Measurements from ENCODE around the gene CXCR3.
"Not testable (repeated sequence)": the region's sequence is repeated elsewhere in the genome, so short reads cannot be mapped to it uniquely, and the experiment has no call there.

CXCR3 gene

GRCh38 chrX:71659342-71659741 is 41.0 kb upstream of the CXCR3 start:
- Histone ChIP-seq H3K27me3 (ENCODE audit: control insufficient read depth, insufficient read depth, low read length) (no peaks in the 10 kb centered on the region), H3K4me1 (ENCODE audit: control insufficient read depth, insufficient read depth, low read length) (no peaks in the 10 kb centered on the region), H3K4me3 (ENCODE audit: low read depth, low read length) (no peak overlapping the region), H3K9me3 (ENCODE audit: control insufficient read depth, insufficient read depth, low read length) (no peaks in the 10 kb centered on the region), H3K9ac (ENCODE audit: low read depth, low read length) (no peak overlapping the region), H3K36me3 (ENCODE audit: control insufficient read depth, insufficient read depth, low read length) (no peaks in the 10 kb centered on the region)

GRCh38 chrX:71657267-71657666 is 39.0 kb upstream of the CXCR3 start:
- H3K9me3 ChIP-seq (ENCODE audit: control insufficient read depth, insufficient read depth, low read length) = no peaks in the 10 kb centered on the region
- H3K27me3 ChIP-seq (ENCODE audit: control insufficient read depth, insufficient read depth, low read length) = no peaks in the 10 kb centered on the region
- H3K36me3 ChIP-seq (ENCODE audit: control insufficient read depth, insufficient read depth, low read length) = no peaks in the 10 kb centered on the region
- H3K9ac ChIP-seq (ENCODE audit: low read depth, low read length) = no peak overlapping the region
- H3K4me3 ChIP-seq (ENCODE audit: low read depth, low read length) = no peak overlapping the region
- H3K4me1 ChIP-seq (ENCODE audit: control insufficient read depth, insufficient read depth, low read length) = no peaks in the 10 kb centered on the region

GRCh38 chrX:71653344-71653743 is 35.0 kb upstream of the CXCR3 start:
- no peaks in the 10 kb centered on the region for H3K9me3 ChIP-seq (ENCODE audit: control insufficient read depth, insufficient read depth, low read length)
- no peak overlapping the region for H3K4me3 ChIP-seq (ENCODE audit: low read depth, low read length)
- H3K27me3 ChIP-seq (ENCODE audit: control insufficient read depth, insufficient read depth, low read length) = no peaks in the 10 kb centered on the region
- no peaks in the 10 kb centered on the region for H3K4me1 ChIP-seq (ENCODE audit: control insufficient read depth, insufficient read depth, low read length)
- no peaks in the 10 kb centered on the region for H3K36me3 ChIP-seq (ENCODE audit: control insufficient read depth, insufficient read depth, low read length)
- no peak overlapping the region for H3K9ac ChIP-seq (ENCODE audit: low read depth, low read length)

- Histone ChIP-seq H3K9ac (ENCODE audit: low read depth, low read length) (no peak overlapping the region), H3K36me3 (ENCODE audit: control insufficient read depth, insufficient read depth, low read length) (no peaks in the 10 kb centered on the region), H3K27me3 (ENCODE audit: control insufficient read depth, insufficient read depth, low read length) (no peaks in the 10 kb centered on the region), H3K4me1 (ENCODE audit: control insufficient read depth, insufficient read depth, low read length) (no peaks in the 10 kb centered on the region), H3K9me3 (ENCODE audit: control insufficient read depth, insufficient read depth, low read length) (no peaks in the 10 kb centered on the region), H3K4me3 (ENCODE audit: low read depth, low read length) (no peak overlapping the region)
Observed at GRCh38 chrX:71652405-71652804, 34.1 kb upstream of the CXCR3 start.

DNA sequence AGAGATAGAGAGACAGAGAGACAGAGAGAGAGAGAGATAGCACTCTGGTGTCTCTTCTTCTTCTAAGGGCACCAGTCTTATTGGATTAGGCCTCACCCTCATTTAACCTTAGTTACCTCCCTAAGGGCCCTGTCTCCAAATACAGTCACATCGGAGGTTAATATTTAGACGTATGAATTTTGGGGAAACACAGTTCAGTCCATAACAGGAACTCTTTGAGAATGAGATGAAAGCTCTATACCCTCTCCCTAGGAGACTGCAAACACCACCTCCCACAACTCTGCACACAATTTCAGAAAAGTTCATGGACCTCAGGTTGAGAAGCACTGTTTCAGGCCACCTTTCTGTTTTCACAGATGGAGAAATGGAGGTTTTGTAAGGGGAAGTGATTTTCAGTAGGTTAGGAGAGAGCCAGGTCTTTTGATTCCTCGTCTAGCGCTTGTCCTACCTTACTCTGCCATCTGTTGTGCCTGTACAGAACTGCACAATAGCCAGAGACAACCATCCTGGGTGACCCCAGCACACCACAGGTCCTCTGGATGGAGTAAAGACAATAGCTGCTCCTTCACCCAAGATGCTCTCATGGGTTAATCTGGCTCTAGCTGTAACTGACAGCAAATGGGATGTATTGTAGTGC is 32.1 kb upstream of the CXCR3 start:
- Histone ChIP-seq H3K9ac (ENCODE audit: low read depth, low read length) (no peak overlapping the region), H3K9me3 (ENCODE audit: control insufficient read depth, insufficient read depth, low read length) (no peaks in the 10 kb centered on the region), H3K4me3 (ENCODE audit: low read depth, low read length) (no peak overlapping the region), H3K36me3 (ENCODE audit: control insufficient read depth, insufficient read depth, low read length) (no peaks in the 10 kb centered on the region), H3K4me1 (ENCODE audit: control insufficient read depth, insufficient read depth, low read length) (no peaks in the 10 kb centered on the region), H3K27me3 (ENCODE audit: control insufficient read depth, insufficient read depth, low read length) (no peaks in the 10 kb centered on the region)

DNA sequence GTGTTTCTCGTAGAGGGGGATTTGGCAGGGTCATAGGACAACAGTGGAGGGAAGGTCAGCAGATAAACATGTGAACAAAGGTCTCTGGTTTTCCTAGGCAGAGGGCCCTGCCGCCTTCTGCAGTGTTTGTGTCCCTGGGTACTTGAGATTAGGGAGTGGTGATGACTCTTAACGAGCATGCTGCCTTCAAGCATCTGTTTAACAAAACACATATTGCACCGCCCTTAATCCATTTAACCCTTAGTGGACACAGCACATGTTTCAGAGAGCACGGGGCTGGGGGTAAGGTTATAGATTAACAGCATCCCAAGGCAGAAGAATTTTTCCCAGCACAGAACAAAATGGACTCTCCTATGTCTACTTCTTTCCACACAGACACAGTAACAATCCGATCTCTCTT is 26.1 kb upstream of the CXCR3 start:
- not testable (repeated sequence) for H3K9ac ChIP-seq (ENCODE audit: low read depth, low read length); H3K9me3 ChIP-seq (ENCODE audit: control insufficient read depth, insufficient read depth, low read length); H3K4me1 ChIP-seq (ENCODE audit: control insufficient read depth, insufficient read depth, low read length); H3K27me3 ChIP-seq (ENCODE audit: control insufficient read depth, insufficient read depth, low read length); H3K4me3 ChIP-seq (ENCODE audit: low read depth, low read length); H3K36me3 ChIP-seq (ENCODE audit: control insufficient read depth, insufficient read depth, low read length)

DNA sequence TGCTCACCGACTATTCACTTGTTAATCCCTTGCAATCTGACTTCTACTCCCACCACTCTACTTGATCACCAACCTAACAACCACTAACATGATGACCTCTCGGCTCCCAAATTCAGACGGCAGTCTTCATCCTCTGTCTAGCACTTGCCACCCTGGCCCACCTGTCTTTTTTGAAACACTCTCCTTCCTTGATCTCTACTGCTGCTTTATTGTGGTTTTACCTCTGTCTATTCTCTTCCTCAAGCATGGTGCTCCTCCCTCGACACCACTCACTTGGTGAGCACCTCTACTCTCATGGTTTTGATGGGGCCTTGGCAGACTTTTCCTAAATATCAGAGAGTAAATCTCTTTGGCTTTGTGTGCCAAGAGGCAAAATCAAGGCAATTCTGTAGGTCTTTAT is 21.7 kb upstream of the CXCR3 start:
- H3K9me3 ChIP-seq (ENCODE audit: control insufficient read depth, insufficient read depth, low read length) = no peaks in the 10 kb centered on the region
- no peak overlapping the region for H3K9ac ChIP-seq (ENCODE audit: low read depth, low read length)
- H3K4me1 ChIP-seq (ENCODE audit: control insufficient read depth, insufficient read depth, low read length) = no peaks in the 10 kb centered on the region
- H3K36me3 ChIP-seq (ENCODE audit: control insufficient read depth, insufficient read depth, low read length) = no peaks in the 10 kb centered on the region
- H3K4me3 ChIP-seq (ENCODE audit: low read depth, low read length) = no peak overlapping the region
- no peaks in the 10 kb centered on the region for H3K27me3 ChIP-seq (ENCODE audit: control insufficient read depth, insufficient read depth, low read length)

DNA sequence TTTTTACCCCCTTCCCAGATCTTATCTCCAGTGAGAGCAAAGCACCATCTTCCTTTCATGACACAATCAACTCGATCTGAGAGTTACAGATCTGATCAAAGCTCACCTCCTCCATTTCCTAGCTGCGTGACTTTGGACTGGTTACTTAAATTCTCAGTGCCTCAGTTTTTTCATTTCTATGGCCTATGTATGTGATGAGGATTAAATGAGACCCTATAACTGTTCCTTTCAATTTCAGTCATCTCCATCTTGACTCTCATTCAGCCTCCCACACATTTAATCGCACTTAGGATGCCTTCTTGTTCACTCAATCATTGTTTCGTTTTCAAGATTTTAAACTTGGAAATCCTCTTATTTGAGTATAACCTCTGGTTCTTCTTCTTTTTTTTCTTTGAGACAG is 20.1 kb upstream of the CXCR3 start:
- no peaks in the 10 kb centered on the region for H3K9me3 ChIP-seq (ENCODE audit: control insufficient read depth, insufficient read depth, low read length)
- H3K9ac ChIP-seq (ENCODE audit: low read depth, low read length) = no peak overlapping the region
- no peaks in the 10 kb centered on the region for H3K4me1 ChIP-seq (ENCODE audit: control insufficient read depth, insufficient read depth, low read length)
- H3K27me3 ChIP-seq (ENCODE audit: control insufficient read depth, insufficient read depth, low read length) = no peaks in the 10 kb centered on the region
- no peak overlapping the region for H3K4me3 ChIP-seq (ENCODE audit: low read depth, low read length)
- H3K36me3 ChIP-seq (ENCODE audit: control insufficient read depth, insufficient read depth, low read length) = no peaks in the 10 kb centered on the region

DNA sequence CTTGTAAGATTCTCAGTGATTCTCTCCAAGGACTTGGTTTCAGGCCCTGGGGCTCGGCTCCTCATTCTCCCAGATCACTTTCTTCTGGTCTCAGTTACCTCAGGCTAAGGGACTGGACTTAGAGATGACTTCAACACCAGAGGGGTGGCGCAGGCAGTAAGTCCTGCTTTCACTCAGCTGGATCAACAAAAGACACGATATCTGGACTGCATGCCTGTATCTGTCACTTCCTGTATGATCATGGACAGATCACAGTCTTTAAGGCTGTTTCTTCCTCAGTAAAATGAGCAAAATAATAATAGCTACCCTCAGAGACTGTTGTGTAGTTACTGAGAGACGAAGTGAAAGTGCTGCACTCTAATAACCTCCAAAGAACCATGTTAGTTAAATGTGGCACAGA is 19.5 kb upstream of the CXCR3 start:
- H3K4me1 ChIP-seq (ENCODE audit: control insufficient read depth, insufficient read depth, low read length) = no peaks in the 10 kb centered on the region
- no peak overlapping the region for H3K4me3 ChIP-seq (ENCODE audit: low read depth, low read length)
- H3K36me3 ChIP-seq (ENCODE audit: control insufficient read depth, insufficient read depth, low read length) = no peaks in the 10 kb centered on the region
- no peak overlapping the region for H3K9ac ChIP-seq (ENCODE audit: low read depth, low read length)
- H3K9me3 ChIP-seq (ENCODE audit: control insufficient read depth, insufficient read depth, low read length) = no peaks in the 10 kb centered on the region
- H3K27me3 ChIP-seq (ENCODE audit: control insufficient read depth, insufficient read depth, low read length) = no peaks in the 10 kb centered on the region

DNA sequence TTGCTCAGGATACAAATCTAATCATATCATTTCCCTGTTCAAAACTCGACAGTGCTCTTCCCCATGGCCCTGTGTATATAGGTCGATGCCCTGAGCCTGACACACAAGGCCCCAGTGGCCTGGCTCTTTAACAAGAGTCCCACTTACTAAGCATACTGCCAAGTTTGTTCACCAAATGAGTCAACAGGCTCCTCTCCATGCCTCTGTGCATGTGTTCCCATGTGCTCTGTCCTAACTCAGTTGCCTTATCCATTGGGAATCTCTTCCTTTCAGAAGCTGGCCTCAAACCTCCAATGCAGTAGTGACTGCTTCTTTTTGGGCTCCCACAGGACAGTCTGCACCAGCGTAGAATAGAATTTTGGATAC is 18.9 kb upstream of the CXCR3 start:
- H3K9me3 ChIP-seq (ENCODE audit: control insufficient read depth, insufficient read depth, low read length) = no peaks in the 10 kb centered on the region
- no peaks in the 10 kb centered on the region for H3K36me3 ChIP-seq (ENCODE audit: control insufficient read depth, insufficient read depth, low read length)
- no peaks in the 10 kb centered on the region for H3K27me3 ChIP-seq (ENCODE audit: control insufficient read depth, insufficient read depth, low read length)
- no peaks in the 10 kb centered on the region for H3K4me1 ChIP-seq (ENCODE audit: control insufficient read depth, insufficient read depth, low read length)
- H3K9ac ChIP-seq (ENCODE audit: low read depth, low read length) = no peak overlapping the region
- no peak overlapping the region for H3K4me3 ChIP-seq (ENCODE audit: low read depth, low read length)

DNA sequence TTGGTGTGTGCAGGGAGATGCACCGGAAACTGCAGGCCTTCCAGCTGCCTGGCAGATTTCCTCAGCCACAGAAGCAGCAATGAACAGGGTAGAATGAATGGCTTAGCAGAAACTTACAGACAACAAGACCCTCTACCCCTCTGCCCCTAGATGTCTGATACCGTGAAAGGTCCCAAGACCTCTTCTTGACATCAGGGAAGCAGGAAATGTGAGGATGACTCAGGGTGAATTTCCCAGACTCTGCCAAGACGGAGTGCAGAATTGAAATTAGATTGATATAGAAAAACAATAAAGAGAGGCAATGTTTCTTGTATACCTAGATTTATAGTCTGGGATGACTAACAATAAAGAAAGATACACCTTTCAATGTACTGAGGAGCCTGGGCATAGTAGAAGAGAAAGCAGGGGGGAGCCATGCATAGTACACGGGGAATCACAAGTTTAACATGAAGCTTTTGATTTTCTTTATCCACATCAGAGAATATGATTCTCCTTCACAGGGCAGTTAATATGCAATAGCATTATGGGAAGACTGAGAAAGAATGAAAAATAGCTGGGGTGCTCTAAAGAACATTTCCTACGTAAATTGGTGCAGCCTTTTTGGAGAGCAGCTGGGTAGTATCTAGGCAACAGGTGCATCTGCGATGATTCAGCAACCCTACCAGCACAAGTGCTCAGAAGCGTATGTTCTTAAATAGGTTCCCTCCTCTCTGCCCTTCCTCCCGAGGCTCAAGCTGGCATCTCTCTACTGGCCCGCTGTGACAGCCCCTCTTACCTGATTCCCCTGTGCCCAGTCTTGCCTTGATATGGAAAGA is 18.3 kb upstream of the CXCR3 start:
- H3K9ac ChIP-seq (ENCODE audit: low read depth, low read length) = no peak overlapping the region
- H3K27me3 ChIP-seq (ENCODE audit: control insufficient read depth, insufficient read depth, low read length) = no peaks in the 10 kb centered on the region
- no peaks in the 10 kb centered on the region for H3K9me3 ChIP-seq (ENCODE audit: control insufficient read depth, insufficient read depth, low read length)
- H3K4me3 ChIP-seq (ENCODE audit: low read depth, low read length) = no peak overlapping the region
- no peaks in the 10 kb centered on the region for H3K4me1 ChIP-seq (ENCODE audit: control insufficient read depth, insufficient read depth, low read length)
- no peaks in the 10 kb centered on the region for H3K36me3 ChIP-seq (ENCODE audit: control insufficient read depth, insufficient read depth, low read length)

- Histone ChIP-seq H3K4me3 (ENCODE audit: low read depth, low read length) (no peak overlapping the region), H3K36me3 (ENCODE audit: control insufficient read depth, insufficient read depth, low read length) (no peaks in the 10 kb centered on the region), H3K9me3 (ENCODE audit: control insufficient read depth, insufficient read depth, low read length) (no peaks in the 10 kb centered on the region), H3K4me1 (ENCODE audit: control insufficient read depth, insufficient read depth, low read length) (no peaks in the 10 kb centered on the region), H3K27me3 (ENCODE audit: control insufficient read depth, insufficient read depth, low read length) (no peaks in the 10 kb centered on the region), H3K9ac (ENCODE audit: low read depth, low read length) (no peak overlapping the region)
Observed at GRCh38 chrX:71634366-71634765, 16.1 kb upstream of the CXCR3 start.
